HCT116 (cell line): ENCODE data around the gene SPATA22. TPM values are rescaled to one million over a fixed set of nuclear protein-coding genes. Genes with fewer than 3 reads are reported as not detected.
A peak's percentile ranks its signal among the peaks of the same experiment; 100 is the strongest.

Source experiments
- ATAC-seq: fragments of 200-7000 bp; cut with Tn5 transposase; 2 replicates; pipeline ENCODE4 v1.9.1; 2020; ENCODE audit warnings: mild to moderate bottlenecking, moderate library complexity
- BruUV-seq: library from RNA; stranded (reverse); fragments of 400-500 nt; replicated peaks from 2 replicates; lab custom pipeline; 2021; lab: Mats Ljungman, UMichigan
- CTCF ChIA-PET: fragments of 300-600 bp; sonication (Branson Sonifier 250); formaldehyde crosslinking; loops from one replicate; lab custom pipeline; 2021; ENCODE audit warnings: antibody characterized with exemption; lab: Charles Lee
- POLR2A ChIA-PET: fragments of 300-600, 350-600 bp; sonication (Branson Sonifier 250); formaldehyde crosslinking; loops from one replicate; lab custom pipeline; 2021; ENCODE audit warnings: antibody characterized with exemption; lab: Charles Lee
- RAD21 ChIA-PET, 2 experiments: fragments of 300-600 bp; sonication (Branson Sonifier 250); formaldehyde crosslinking; loops; one replicate each; lab custom pipeline; 2023; ENCODE audit warnings: low total read pairs in 2 of 2; ENCODE audit not compliant: uncharacterized antibody in 2 of 2, unreplicated experiment in 2 of 2, low non-redundant PET in 1 of 2; lab: Charles Lee
- DNase-seq: peaks from one replicate; pipeline ENCODE4 v3.0.0-alpha.2; 2010; ENCODE audit warnings: low read depth, low spot score
- H2AFZ ChIP-seq: fragments of 200-600 bp; shearing (Covaris generic), sonication (generic); 2 replicates; pipeline ENCODE4 v1.6.1; 2017; ENCODE audit warnings: low read depth, mixed run types, mixed read lengths, antibody characterized with exemption, low read length; ENCODE audit not compliant: poor library complexity, severe bottlenecking
- H3K27ac ChIP-seq: 2 replicates; pipeline ENCODE4 v1.5.1; 2012; ENCODE audit warnings: low read depth, low read length
- H3K27me3 ChIP-seq: fragments of 200-600 bp; sonication (generic); 2 replicates; pipeline ENCODE4 v1.6.1; 2016; ENCODE audit warnings: mixed run types, low read length, mixed read lengths; ENCODE audit not compliant: insufficient read depth
- H3K36me3 ChIP-seq, 2 experiments: fragments of 200-500 bp in 1 of 2; fragments of 200-600 bp in 1 of 2; sonication (Bioruptor generic) in 1 of 2; sonication (generic) in 1 of 2; 2 replicates each; pipeline versions ENCODE4 v1.5.1 to v1.6.1; 2014 to 2016; ENCODE audit warnings: low read length in 2 of 2, inconsistent platforms in 1 of 2, mixed read lengths in 1 of 2, mixed run types in 1 of 2; ENCODE audit not compliant: insufficient read depth in 2 of 2, control insufficient read depth in 1 of 2
- H3K4me1 ChIP-seq, 2 experiments: fragments of 200-600 bp in 1 of 2; sonication (generic) in 1 of 2; 2 replicates each; pipeline versions ENCODE4 v1.5.1 to v1.6.1; 2012 to 2017; ENCODE audit warnings: low read length in 2 of 2, inconsistent platforms in 1 of 2, mild to moderate bottlenecking in 1 of 2, mixed read lengths in 1 of 2, mixed run types in 1 of 2, moderate library complexity in 1 of 2; ENCODE audit not compliant: insufficient read depth in 2 of 2, control insufficient read depth in 1 of 2
- H3K4me2 ChIP-seq: fragments of 200-600 bp; sonication (generic); 2 replicates; pipeline ENCODE4 v1.6.1; 2017; ENCODE audit warnings: mixed run types, low read length, mixed read lengths
- H3K4me3 ChIP-seq, 2 experiments: fragments of 200-600 bp in 1 of 2; sonication (generic) in 1 of 2; replicated peaks in 1 of 2; 2 replicates each; pipeline ENCODE4 v1.5.1; 2011 to 2016; ENCODE audit warnings: low read length in 2 of 2, control low read depth in 1 of 2, low read depth in 1 of 2, mild to moderate bottlenecking in 1 of 2, mixed read lengths in 1 of 2, mixed run types in 1 of 2
- H3K79me2 ChIP-seq: fragments of 200-600 bp; sonication (generic); 2 replicates; pipeline ENCODE4 v1.6.1; 2017; ENCODE audit warnings: mild to moderate bottlenecking, mixed run types, low read length, moderate library complexity, mixed read lengths; ENCODE audit not compliant: insufficient read depth
- H3K9ac ChIP-seq: fragments of 200-600 bp; sonication (generic); 2 replicates; pipeline ENCODE4 v1.6.1; 2016; ENCODE audit warnings: low read length, mixed read lengths
- H3K9me2 ChIP-seq: fragments of 200-600 bp; sonication (generic), shearing (Covaris generic); 2 replicates; pipeline ENCODE4 v1.6.1; 2017; ENCODE audit warnings: mixed run types, mild to moderate bottlenecking, moderate library complexity; ENCODE audit not compliant: insufficient read depth
- H3K9me3 ChIP-seq, 2 experiments: fragments of 200-500 bp in 1 of 2; fragments of 200-600 bp in 1 of 2; sonication (Bioruptor generic) in 1 of 2; sonication (generic) in 1 of 2; 2 replicates each; pipeline ENCODE4 v1.6.1; 2014 to 2017; ENCODE audit warnings: low read length in 2 of 2, mixed read lengths in 2 of 2, inconsistent platforms in 1 of 2, low read depth in 1 of 2, mild to moderate bottlenecking in 1 of 2, mixed run types in 1 of 2, moderate library complexity in 1 of 2; ENCODE audit not compliant: control insufficient read depth in 1 of 2, insufficient read depth in 1 of 2
- H4K20me1 ChIP-seq: fragments of 200-600 bp; sonication (generic), shearing (Covaris generic); 2 replicates; pipeline ENCODE4 v1.6.1; 2017; ENCODE audit warnings: mixed run types, mild to moderate bottlenecking, moderate library complexity; ENCODE audit not compliant: insufficient read depth
- CTCF ChIP-seq, 3 experiments: fragments of 200-600 bp in 1 of 3; sonication (generic) in 1 of 3; IDR thresholded peaks in 2 of 3; conservative IDR thresholded peaks in 1 of 3; 2 replicates each; pipeline ENCODE4 v1.5.1; 2012 to 2017; ENCODE audit warnings: low read depth in 2 of 3, low read length in 2 of 3, antibody characterized with exemption in 1 of 3, borderline replicate concordance in 1 of 3, control low read depth in 1 of 3, mild to moderate bottlenecking in 1 of 3, mixed read lengths in 1 of 3, mixed run types in 1 of 3, moderate library complexity in 1 of 3; ENCODE audit not compliant: insufficient read depth in 1 of 3
- POLR2AphosphoS5 ChIP-seq: IDR thresholded peaks from 2 replicates; pipeline ENCODE4 v1.6.1; 2011; ENCODE audit warnings: mild to moderate bottlenecking, low read depth, low read length, moderate library complexity
- RAD21 ChIP-seq: IDR thresholded peaks from 2 replicates; pipeline ENCODE4 v1.6.1; 2012; ENCODE audit warnings: low read depth, mild to moderate bottlenecking
- intact Hi-C: fragments of 100-400 bp; cut with micrococcal nuclease; formaldehyde crosslinking; loops from 2 replicates; pipeline ENCODE4 v1.10.0; 2022
- total RNA-seq: library from RNA; stranded (reverse); gene quantifications from one replicate; pipeline ENCODE4 v1.2.1, GENCODE V29; 2021; ENCODE audit not compliant: unreplicated experiment

Gene SPATA22
- total RNA-seq, 1 experiment from 2014 or later = not detected

- no peaks in the 10 kb centered on the region for H3K79me2 ChIP-seq
- no peak overlapping the region for H2AFZ ChIP-seq
- intact Hi-C loops = no loop called here
- no peaks in the 10 kb centered on the region for H3K9me2 ChIP-seq
- H3K4me2 ChIP-seq = no peak overlapping the region
- H3K4me3 ChIP-seq = no peak overlapping the region
- peak; percentile 60 for TF ChIP-seq RAD21
- TF ChIP-seq POLR2AphosphoS5 = no peak
- TF ChIP-seq CTCF (IDR thresholded peaks at IDR 0.05 in 2 of 3, conservative IDR thresholded peaks at IDR 0.05 in 1 of 3; ENCODE audit: borderline replicate concordance in 1 of 3, insufficient read depth in 1 of 3, low read depth in 2 of 3, low read length in 2 of 3) = peak; percentile 20 to 60 (median 45); a peak in 5 of 6 replicates
- H3K9me3 ChIP-seq = no peaks in the 10 kb centered on the region
- H3K4me1 ChIP-seq = no peaks in the 10 kb centered on the region
- no peaks in the 10 kb centered on the region for H4K20me1 ChIP-seq
- ChIA-PET POLR2A (no interaction called here), CTCF (interaction anchor here (1.0 kb wide), 1 partner anchor 399 kb away, joined by 4 read pairs; no protein-coding TSS in a partner anchor), RAD21 (no interaction called here)
- no TSS peak for BruUV-seq
- no peak overlapping the region for H3K27ac ChIP-seq
- peaks cover 19% of the 10 kb centered on the region; the same call in 1 of the 2 replicates for H3K27me3 ChIP-seq
- DNase-seq = peak; percentile 34
- no peak overlapping the region for H3K9ac ChIP-seq
- ATAC-seq = peak; percentile 94
- H3K36me3 ChIP-seq = no peaks in the 10 kb centered on the region
Observed at GRCh38 chr17:3447625-3448024, 24.0 kb downstream of the SPATA22 start.

DNA sequence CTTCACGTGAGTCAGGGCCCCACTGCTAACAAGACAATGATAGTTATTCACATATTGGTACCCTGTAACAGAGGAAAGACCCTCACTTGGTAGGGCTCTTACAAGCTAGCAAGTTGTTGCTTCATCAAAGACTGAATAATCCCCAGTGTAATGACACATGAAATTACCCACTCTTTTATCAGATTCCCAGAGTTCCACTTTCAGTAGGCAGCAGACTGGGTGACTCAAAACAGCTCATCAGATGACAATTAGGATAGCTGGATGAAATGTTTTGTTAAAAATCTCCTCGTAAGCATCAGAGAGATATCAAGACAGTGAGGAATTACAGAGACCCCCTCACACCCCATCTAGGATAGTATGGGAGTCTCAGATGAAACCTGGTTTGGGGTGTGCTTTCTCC, 31.2 kb downstream of the SPATA22 start:
- no peaks in the 10 kb centered on the region for H3K4me1 ChIP-seq
- no peaks in the 10 kb centered on the region for H3K79me2 ChIP-seq
- intact Hi-C loops = no loop called here
- no peak overlapping the region for H3K27ac ChIP-seq
- no peak overlapping the region for H3K9ac ChIP-seq
- no peaks in the 10 kb centered on the region for H3K36me3 ChIP-seq
- H3K27me3 ChIP-seq = peaks cover 67% of the 10 kb centered on the region
- ChIA-PET RAD21 (no interaction called here), CTCF (no interaction called here), POLR2A (no interaction called here)
- no peak overlapping the region for H3K4me2 ChIP-seq
- no peak overlapping the region for H2AFZ ChIP-seq
- H3K9me2 ChIP-seq = no peaks in the 10 kb centered on the region
- no peaks in the 10 kb centered on the region for H4K20me1 ChIP-seq
- ATAC-seq (no peak), DNase-seq (no peak)
- TF ChIP-seq RAD21 = no peak
- H3K9me3 ChIP-seq = no peaks in the 10 kb centered on the region
- no TSS peak for BruUV-seq
- H3K4me3 ChIP-seq = no peak overlapping the region
